ENCODE results near the gene MAGI1. TPM values are rescaled to one million over a fixed set of nuclear protein-coding genes. Genes with fewer than 3 reads are reported as not detected.

MAGI1 gene
- total RNA-seq, 2 experiments from 2014 or later: 0.47 to 0.51 TPM

GRCh38 chr3:65811892-65812291 lies 226.8 kb downstream of the MAGI1 start:
- Mint-ChIP-seq H3K4me3 (no peak overlapping the region), H3K27me3 (no peaks in the 10 kb centered on the region), H3K4me1 (ENCODE audit: low read depth) (no peaks in the 10 kb centered on the region), H3K9me3 (no peaks in the 10 kb centered on the region), H3K36me3 (ENCODE audit: low read depth) (no peaks in the 10 kb centered on the region), H3K27ac (no peak overlapping the region)
- no peak for DNase-seq
- POLR2A ChIA-PET: no interaction called here
- intact Hi-C loops (cut with micrococcal nuclease): no loop called here
- CTCF ChIA-PET: interaction anchor here (0.9 kb wide), 2 partner anchors 21 to 28 kb away, joined by 3 read pairs; no protein-coding TSS in a partner anchor
- TF ChIP-seq, protein P1, sequence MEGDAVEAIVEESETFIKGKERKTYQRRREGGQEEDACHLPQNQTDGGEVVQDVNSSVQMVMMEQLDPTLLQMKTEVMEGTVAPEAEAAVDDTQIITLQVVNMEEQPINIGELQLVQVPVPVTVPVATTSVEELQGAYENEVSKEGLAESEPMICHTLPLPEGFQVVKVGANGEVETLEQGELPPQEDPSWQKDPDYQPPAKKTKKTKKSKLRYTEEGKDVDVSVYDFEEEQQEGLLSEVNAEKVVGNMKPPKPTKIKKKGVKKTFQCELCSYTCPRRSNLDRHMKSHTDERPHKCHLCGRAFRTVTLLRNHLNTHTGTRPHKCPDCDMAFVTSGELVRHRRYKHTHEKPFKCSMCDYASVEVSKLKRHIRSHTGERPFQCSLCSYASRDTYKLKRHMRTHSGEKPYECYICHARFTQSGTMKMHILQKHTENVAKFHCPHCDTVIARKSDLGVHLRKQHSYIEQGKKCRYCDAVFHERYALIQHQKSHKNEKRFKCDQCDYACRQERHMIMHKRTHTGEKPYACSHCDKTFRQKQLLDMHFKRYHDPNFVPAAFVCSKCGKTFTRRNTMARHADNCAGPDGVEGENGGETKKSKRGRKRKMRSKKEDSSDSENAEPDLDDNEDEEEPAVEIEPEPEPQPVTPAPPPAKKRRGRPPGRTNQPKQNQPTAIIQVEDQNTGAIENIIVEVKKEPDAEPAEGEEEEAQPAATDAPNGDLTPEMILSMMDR (IDR thresholded peaks at IDR 0.05): no peak
- ATAC-seq: no peak

- intact Hi-C loops (cut with micrococcal nuclease): no loop called here
- Mint-ChIP-seq H3K27ac (no peak overlapping the region), H3K4me3 (no peak overlapping the region), H3K4me1 (ENCODE audit: low read depth) (no peaks in the 10 kb centered on the region), H3K9me3 (no peaks in the 10 kb centered on the region), H3K27me3 (no peaks in the 10 kb centered on the region), H3K36me3 (ENCODE audit: low read depth) (no peaks in the 10 kb centered on the region)
- TF ChIP-seq, protein P1 (IDR thresholded peaks at IDR 0.05): no peak
- ChIA-PET CTCF (interaction anchor here (0.9 kb wide), 2 partner anchors 21 to 29 kb away, joined by 3 read pairs; no protein-coding TSS in a partner anchor), POLR2A (no interaction called here)
- DNase-seq (no peak), ATAC-seq (no peak)
Observed at GRCh38 chr3:65811086-65811761, 227.5 kb downstream of the MAGI1 start.

DNA sequence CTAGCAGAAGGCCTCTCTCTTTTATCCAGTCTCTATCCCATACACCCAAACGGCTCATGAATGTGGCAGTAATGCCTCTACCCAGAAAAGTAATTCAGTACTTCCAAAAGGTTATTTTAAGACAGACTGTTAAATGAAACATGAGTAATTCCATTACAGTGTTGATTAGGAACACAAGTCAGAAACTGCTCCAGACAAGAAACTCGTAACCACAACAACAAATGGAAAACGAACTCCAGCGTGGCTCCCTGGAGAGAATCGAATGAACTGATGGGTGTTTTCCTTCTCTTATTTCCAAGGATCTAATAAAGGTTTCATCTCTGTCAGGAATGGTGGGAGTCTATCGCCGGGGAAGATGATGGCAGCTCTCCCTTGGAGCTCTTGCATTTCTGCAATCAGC lies 228.4 kb downstream of the MAGI1 start:
- intact Hi-C loops (cut with micrococcal nuclease): no loop called here
- no peaks in the 10 kb centered on the region for H3K4me1 Mint-ChIP-seq (ENCODE audit: low read depth)
- no peaks in the 10 kb centered on the region for H3K9me3 Mint-ChIP-seq
- CTCF ChIA-PET: no interaction called here
- no peaks in the 10 kb centered on the region for H3K27me3 Mint-ChIP-seq
- POLR2A ChIA-PET: no interaction called here
- TF ChIP-seq, protein P1 (IDR thresholded peaks at IDR 0.05): no peak
- H3K27ac Mint-ChIP-seq: no peak overlapping the region
- no peak overlapping the region for H3K4me3 Mint-ChIP-seq
- H3K36me3 Mint-ChIP-seq (ENCODE audit: low read depth): no peaks in the 10 kb centered on the region
- DNase-seq (no peak), ATAC-seq (no peak)

DNA sequence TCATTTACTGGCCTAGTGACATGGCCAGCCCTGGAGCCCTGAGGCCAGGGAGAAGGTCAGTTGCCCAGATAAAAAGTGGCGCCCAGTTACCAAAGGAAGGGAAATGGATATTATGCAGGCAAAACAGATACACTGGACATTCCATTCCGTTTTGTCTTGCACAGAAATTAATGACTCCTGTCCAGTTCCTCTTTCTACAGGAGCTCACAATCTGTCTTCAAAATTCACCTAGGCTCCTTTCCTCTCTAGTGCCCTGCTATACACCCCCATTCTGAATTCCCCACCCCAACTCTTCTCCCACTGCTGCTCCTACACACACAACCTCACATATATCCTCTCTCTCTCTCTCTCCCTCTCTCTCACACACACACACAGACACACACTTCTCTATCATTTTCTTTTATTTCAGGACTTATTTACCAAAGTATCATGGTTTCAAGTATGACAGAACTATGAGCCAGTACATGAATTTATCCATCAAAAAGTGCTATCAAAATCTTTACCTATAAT lies 229.0 kb downstream of the MAGI1 start:
- Mint-ChIP-seq H3K9me3 (no peaks in the 10 kb centered on the region), H3K27ac (no peak overlapping the region), H3K36me3 (ENCODE audit: low read depth) (no peaks in the 10 kb centered on the region), H3K4me3 (no peak overlapping the region), H3K27me3 (no peaks in the 10 kb centered on the region), H3K4me1 (ENCODE audit: low read depth) (no peaks in the 10 kb centered on the region)
- CTCF ChIA-PET: no interaction called here
- POLR2A ChIA-PET: no interaction called here
- DNase-seq (no peak), ATAC-seq (no peak)
- TF ChIP-seq, protein P1 (IDR thresholded peaks at IDR 0.05): no peak
- intact Hi-C loops (cut with micrococcal nuclease): no loop called here

- CTCF ChIA-PET: no interaction called here
- no peak for ATAC-seq
- intact Hi-C loops (cut with micrococcal nuclease): no loop called here
- Mint-ChIP-seq H3K4me3 (no peak overlapping the region), H3K27me3 (no peaks in the 10 kb centered on the region), H3K4me1 (ENCODE audit: low read depth) (no peaks in the 10 kb centered on the region), H3K36me3 (ENCODE audit: low read depth) (no peaks in the 10 kb centered on the region), H3K9me3 (no peaks in the 10 kb centered on the region), H3K27ac (no peak overlapping the region)
- DNase-seq: no peak
- TF ChIP-seq, protein P1 (IDR thresholded peaks at IDR 0.05): no peak
- POLR2A ChIA-PET: no interaction called here
Observed at GRCh38 chr3:65808824-65809223, 229.9 kb downstream of the MAGI1 start.
